Choroid plexus epithelial cell (primary cell): Measurements from ENCODE around the gene ACKR3.

Source experiments
- DNase-seq: peaks from one replicate; pipeline ENCODE4 v3.0.0-alpha.2; 2010; ENCODE audit warnings: low read depth
- H3K4me3 ChIP-seq: 2 replicates; pipeline ENCODE4 v1.5.1; 2011; ENCODE audit warnings: low read depth, mild to moderate bottlenecking, control low read depth, low read length, moderate library complexity
- TF ChIP-seq, protein P1 (sequence below): conservative IDR thresholded peaks from 2 replicates; pipeline ENCODE4 v1.5.1; 2011; ENCODE audit warnings: low read depth, mild to moderate bottlenecking, control low read depth, inconsistent platforms, low read length, moderate library complexity

Gene ACKR3

DNA sequence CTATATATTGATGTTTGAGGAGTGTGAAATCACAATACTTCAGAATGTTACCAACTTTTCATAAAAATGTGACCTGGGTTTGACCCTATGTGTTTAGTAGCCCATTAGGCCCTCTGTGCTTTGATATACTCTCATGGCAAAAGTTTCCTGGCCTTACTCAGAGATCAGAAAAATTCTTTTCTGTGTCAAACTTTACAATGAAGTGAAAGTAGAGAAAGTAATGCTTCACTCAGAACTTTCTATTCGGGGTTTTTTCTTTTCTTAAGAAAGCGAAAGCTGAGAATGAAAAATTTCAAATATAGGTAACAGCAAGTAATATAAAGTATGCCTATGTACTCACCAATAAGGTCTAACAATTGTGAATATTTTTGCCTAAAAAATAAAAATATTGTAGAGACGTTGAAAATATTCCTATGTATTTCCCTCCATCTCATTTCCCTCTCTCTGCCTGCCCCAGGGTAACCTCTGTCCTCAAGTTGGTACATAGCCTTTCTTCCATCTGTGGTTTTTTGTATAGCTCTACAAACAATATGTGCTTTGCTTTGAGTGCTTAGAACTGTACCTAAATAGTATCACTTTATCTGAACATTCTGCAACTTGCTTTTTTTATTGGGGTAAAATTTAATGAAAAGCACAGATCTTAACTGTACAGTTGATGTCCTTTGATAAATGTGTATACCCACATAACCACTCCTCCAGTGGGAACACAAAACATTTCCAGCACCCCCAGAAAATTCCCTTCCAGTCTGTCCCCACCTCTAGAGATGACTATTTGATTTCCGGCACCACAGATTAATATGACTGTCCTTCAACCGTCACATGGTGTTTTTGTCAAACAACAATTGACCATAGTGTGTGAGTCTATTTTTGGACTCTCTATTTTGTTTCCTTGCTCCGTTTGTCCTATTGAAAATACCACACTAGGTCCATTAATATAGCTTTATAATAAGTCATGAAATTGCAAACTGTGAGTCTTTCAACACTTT is 10.3 kb upstream of the ACKR3 start:
- no peak for DNase-seq
- TF ChIP-seq, protein P1, sequence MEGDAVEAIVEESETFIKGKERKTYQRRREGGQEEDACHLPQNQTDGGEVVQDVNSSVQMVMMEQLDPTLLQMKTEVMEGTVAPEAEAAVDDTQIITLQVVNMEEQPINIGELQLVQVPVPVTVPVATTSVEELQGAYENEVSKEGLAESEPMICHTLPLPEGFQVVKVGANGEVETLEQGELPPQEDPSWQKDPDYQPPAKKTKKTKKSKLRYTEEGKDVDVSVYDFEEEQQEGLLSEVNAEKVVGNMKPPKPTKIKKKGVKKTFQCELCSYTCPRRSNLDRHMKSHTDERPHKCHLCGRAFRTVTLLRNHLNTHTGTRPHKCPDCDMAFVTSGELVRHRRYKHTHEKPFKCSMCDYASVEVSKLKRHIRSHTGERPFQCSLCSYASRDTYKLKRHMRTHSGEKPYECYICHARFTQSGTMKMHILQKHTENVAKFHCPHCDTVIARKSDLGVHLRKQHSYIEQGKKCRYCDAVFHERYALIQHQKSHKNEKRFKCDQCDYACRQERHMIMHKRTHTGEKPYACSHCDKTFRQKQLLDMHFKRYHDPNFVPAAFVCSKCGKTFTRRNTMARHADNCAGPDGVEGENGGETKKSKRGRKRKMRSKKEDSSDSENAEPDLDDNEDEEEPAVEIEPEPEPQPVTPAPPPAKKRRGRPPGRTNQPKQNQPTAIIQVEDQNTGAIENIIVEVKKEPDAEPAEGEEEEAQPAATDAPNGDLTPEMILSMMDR, result no peak
- H3K4me3 ChIP-seq, result no peak overlapping the region

DNA sequence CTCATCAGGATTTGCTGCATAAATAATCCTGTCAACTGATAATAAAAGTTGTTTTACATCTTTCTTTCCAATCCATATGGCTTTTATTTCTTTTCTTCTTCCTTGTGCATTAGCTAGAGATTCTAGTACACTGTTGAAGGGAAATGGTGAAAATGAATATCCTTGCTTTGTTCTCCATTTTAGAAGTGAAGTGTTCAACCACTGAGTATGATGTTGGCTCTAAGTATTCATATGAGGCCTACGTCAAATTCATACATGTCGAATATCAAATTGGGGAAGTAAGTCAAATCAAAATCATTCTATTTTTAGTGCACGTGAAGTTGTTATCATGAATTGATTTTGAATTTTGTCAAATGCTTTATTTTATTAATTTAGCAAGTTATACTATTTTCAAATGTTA is 7.8 kb upstream of the ACKR3 start:
- H3K4me3 ChIP-seq, result no peak overlapping the region
- DNase-seq, result no peak
- TF ChIP-seq, protein P1, result no peak

DNA sequence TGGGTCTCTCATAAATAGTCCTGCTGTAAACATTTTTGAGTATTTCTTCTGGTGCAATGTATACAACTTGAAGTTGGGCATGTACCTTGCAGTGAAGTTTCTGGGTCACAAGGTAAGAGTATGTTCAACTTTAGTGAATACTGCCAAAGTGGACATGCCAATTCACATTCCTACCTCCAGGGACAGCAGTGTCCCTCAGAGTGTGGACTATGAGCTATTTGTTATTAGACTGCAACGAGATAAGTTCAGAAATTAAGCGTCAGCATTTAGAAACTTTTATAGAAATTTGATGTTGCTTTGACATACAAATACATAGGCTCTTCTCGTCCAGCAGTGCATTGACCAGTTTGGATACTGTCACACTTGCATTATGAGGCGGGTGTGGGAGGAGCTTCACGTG is 7.2 kb upstream of the ACKR3 start:
- H3K4me3 ChIP-seq, result no peak overlapping the region
- DNase-seq, result peak; percentile 47
- TF ChIP-seq, protein P1, result peak; percentile 72

DNA sequence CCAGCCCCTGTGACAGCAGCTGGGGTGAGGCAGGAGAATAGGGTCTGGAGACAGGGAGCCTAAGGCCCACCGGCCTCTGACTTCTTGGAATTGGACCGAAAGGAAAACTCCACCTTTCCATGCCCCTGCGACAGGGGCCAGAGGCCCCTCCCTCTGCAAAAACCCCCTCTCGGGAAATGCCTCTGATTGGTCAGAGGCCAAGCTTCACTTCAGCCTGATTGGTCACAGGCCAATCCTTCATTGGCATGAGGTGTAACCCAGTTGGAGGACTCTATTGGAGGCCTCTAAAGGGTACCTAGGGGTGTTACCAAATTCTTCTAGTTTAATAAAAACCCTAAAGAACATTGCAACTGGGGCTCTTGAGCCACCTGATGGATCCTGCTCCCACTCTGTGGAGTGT is 5.7 kb upstream of the ACKR3 start:
- TF ChIP-seq, protein P1, result no peak
- H3K4me3 ChIP-seq, result no peak overlapping the region
- no peak for DNase-seq

DNA sequence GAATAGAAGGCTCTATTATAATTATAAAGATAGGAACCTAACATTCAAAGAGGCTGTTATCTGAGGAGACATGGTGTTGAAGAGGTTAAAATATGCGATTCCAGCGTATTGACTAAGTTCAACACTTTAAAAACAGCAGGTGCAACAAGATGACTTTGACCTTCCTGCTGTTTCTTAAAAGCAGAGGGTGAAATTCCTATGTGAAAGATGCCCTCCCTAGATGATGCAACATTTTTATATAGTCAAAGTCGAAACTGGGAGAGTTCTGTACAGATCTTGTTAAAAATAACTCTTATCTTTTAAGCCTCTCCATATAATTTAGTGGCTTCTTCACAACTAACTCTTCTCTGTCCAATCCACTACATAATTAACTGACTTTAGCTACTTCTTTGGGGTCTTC is 4.4 kb upstream of the ACKR3 start:
- TF ChIP-seq, protein P1, result no peak
- DNase-seq, result no peak
- H3K4me3 ChIP-seq, result no peak overlapping the region

DNA sequence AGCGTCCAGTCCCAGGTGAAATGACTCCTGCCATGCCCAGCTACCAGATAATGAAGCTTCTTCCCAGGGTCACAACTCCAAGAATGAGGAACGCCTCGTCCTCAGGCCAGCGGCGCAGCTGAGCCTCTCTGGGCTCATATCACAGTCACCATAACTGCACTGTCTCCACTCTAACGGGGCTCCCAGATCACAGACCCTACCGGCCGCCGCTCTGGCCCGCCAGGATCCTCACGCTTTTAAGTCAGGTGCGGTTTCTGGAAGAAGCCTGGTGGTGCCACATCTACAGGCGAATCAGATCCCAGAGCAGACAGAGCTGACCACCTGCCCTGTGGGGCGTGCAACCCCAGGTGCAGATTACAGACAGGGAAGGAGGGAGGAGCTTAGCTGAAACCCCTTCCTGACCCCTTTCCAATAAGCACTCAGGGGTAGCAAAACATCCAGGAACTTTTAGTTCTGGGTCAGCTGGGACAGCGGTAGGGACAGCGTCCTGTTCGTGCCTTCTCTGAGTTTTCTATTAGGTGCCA is 3.7 kb upstream of the ACKR3 start:
- TF ChIP-seq, protein P1, result no peak
- no peak for DNase-seq
- H3K4me3 ChIP-seq, result no peak overlapping the region
